Measurements from ENCODE around the gene FAM120C.

DNA sequence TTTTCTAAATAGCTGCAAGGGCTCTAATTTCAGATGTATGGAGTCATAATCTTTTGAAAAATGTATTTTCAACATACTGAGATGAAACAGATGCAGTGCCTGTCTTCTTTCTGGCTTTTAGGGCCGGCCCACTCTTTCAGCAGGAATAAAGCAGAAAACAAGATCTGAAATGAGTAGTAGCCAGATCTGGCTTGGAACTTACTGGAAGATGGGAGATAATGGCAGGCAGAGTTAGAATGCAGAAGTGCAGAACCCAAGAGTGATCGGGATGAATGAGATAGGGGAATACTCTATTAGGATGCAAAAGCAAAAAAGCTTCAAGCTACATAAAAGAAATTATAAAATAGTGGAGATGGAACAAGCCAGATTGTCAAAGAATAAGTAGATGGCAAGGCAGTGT is 1.4 kb upstream of the FAM120C start:
- TF ChIP-seq, protein P1, sequence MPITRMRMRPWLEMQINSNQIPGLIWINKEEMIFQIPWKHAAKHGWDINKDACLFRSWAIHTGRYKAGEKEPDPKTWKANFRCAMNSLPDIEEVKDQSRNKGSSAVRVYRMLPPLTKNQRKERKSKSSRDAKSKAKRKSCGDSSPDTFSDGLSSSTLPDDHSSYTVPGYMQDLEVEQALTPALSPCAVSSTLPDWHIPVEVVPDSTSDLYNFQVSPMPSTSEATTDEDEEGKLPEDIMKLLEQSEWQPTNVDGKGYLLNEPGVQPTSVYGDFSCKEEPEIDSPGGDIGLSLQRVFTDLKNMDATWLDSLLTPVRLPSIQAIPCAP (CRISPR knock-in tag; IDR thresholded peaks at IDR 0.05): no peak
- TF ChIP-seq, protein P2, sequence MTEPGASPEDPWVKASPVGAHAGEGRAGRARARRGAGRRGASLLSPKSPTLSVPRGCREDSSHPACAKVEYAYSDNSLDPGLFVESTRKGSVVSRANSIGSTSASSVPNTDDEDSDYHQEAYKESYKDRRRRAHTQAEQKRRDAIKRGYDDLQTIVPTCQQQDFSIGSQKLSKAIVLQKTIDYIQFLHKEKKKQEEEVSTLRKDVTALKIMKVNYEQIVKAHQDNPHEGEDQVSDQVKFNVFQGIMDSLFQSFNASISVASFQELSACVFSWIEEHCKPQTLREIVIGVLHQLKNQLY (CRISPR knock-in tag; IDR thresholded peaks at IDR 0.05): no peak
- no peak for TF ChIP-seq RELA (CRISPR knock-in tag; IDR thresholded peaks at IDR 0.05; ENCODE audit: borderline replicate concordance)
- TF ChIP-seq, protein P3, sequence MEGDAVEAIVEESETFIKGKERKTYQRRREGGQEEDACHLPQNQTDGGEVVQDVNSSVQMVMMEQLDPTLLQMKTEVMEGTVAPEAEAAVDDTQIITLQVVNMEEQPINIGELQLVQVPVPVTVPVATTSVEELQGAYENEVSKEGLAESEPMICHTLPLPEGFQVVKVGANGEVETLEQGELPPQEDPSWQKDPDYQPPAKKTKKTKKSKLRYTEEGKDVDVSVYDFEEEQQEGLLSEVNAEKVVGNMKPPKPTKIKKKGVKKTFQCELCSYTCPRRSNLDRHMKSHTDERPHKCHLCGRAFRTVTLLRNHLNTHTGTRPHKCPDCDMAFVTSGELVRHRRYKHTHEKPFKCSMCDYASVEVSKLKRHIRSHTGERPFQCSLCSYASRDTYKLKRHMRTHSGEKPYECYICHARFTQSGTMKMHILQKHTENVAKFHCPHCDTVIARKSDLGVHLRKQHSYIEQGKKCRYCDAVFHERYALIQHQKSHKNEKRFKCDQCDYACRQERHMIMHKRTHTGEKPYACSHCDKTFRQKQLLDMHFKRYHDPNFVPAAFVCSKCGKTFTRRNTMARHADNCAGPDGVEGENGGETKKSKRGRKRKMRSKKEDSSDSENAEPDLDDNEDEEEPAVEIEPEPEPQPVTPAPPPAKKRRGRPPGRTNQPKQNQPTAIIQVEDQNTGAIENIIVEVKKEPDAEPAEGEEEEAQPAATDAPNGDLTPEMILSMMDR (IDR thresholded peaks at IDR 0.05): no peak
